Epithelial cell of esophagus (primary cell): Measurements from ENCODE around the gene CT83.

Source experiments
- DNase-seq: peaks from one replicate; pipeline ENCODE4 v3.0.0; 2010; ENCODE audit warnings: low read depth
- H3K4me3 ChIP-seq: 2 replicates; pipeline ENCODE4 v1.5.1; 2011; ENCODE audit warnings: mild to moderate bottlenecking, low read length, control low read depth
- CTCF ChIP-seq: IDR thresholded peaks from 2 replicates; pipeline ENCODE4 v1.5.1; 2011; ENCODE audit warnings: low read depth, mild to moderate bottlenecking, low read length, control low read depth, inconsistent platforms; ENCODE audit not compliant: insufficient read depth; ENCODE audit errors: missing control alignments

CT83 gene

GRCh38 chrX:116435597-116435996, 27.2 kb downstream of the CT83 start:
- TF ChIP-seq CTCF: no peak
- no peak for DNase-seq
- H3K4me3 ChIP-seq: no peak overlapping the region

- no peak for DNase-seq
- H3K4me3 ChIP-seq: no peak overlapping the region
- no peak for TF ChIP-seq CTCF
Measured at GRCh38 chrX:116427978-116428377, 34.8 kb downstream of the CT83 start.

- no peak for TF ChIP-seq CTCF
- peak; percentile 62 for DNase-seq
- H3K4me3 ChIP-seq: no peak overlapping the region
Measured at GRCh38 chrX:116417968-116418367, 44.8 kb downstream of the CT83 start.

GRCh38 chrX:116417214-116417613, 45.6 kb downstream of the CT83 start:
- no peak overlapping the region for H3K4me3 ChIP-seq
- TF ChIP-seq CTCF: no peak
- peak; percentile 81 for DNase-seq

- no peak overlapping the region for H3K4me3 ChIP-seq
- peak; percentile 71 for DNase-seq
- TF ChIP-seq CTCF: no peak
Measured at GRCh38 chrX:116413273-116413672, 49.5 kb downstream of the CT83 start.
